SKM-1 (cell line): ENCODE measurements around the gene DMXL2.

Source experiments
- DNase-seq: peaks from one replicate; lab custom pipeline; 2025; ENCODE audit not compliant: unreplicated experiment; lab: John Stamatoyannopoulos, UW

DMXL2 gene

GRCh38 chr15:51414256-51414860, 208.2 kb downstream of the DMXL2 start:
- no peak for DNase-seq

GRCh38 chr15:51405693-51406523, 216.7 kb downstream of the DMXL2 start:
- DNase-seq, result no peak

DNA sequence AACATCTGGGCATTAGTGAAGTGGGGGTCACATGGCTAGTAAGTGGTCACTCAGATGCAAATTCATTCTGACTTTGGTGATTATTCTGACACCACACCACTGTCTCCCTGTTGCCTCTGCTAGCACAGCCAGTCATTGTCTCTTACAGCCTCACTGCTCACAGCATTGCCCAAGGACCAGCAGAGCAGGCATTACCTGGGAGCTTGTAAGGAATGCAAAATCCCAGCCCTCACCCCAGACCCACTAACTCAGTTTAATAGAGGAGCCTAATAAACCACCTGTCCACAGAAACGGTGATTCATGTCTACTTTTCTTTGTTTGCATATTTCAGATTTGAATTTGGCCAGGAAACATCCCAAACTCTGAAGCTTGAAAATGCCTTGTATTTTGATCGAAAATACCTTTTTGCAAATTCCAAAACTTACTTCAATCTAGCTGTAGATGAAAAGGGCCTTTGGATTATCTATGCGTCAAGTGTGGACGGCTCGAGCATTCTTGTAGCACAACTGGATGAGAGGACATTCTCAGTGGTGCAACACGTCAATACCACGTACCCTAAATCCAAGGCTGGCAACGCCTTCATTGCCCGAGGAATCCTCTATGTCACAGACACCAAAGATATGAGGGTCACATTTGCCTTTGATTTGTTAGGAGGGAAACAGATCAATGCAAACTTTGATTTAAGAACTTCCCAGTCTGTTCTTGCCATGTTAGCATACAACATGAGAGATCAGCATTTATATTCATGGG, 218.4 kb downstream of the DMXL2 start:
- DNase-seq, result no peak

- peak; percentile 27 for DNase-seq
Measured at GRCh38 chr15:51403072-51403878, 219.3 kb downstream of the DMXL2 start.

- DNase-seq, result peak; percentile 25
Measured at GRCh38 chr15:51401872-51402517, 220.6 kb downstream of the DMXL2 start.

- DNase-seq, result no peak
Measured at GRCh38 chr15:51401051-51401780, 221.4 kb downstream of the DMXL2 start.

DNA sequence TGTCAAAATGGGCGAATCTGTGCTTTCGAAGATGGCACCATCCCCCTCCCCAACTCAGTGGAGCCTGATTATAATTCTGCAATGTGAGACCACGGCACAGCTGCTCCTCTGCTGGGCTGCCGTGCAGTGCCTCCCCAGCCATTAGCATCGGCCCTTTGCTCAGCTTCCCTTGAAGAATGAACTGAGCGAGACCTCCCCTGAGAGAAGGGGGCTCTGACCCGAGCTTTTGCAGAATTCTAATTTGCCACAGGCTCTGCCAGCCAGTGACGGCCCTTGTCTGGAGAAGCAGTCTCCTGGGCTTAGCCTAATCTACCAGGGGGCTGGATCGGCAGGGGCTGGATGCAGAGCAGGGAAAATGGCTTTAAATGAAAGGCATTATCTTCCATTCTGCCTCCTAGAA, 223.9 kb downstream of the DMXL2 start:
- no peak for DNase-seq
